GM12872 (cell line): ENCODE results near the gene LMAN2L.

ENCODE experiments used
- CTCF ChIP-seq: IDR thresholded peaks from 3 replicates; pipeline ENCODE4 v1.5.1; 2011; ENCODE audit warnings: low read depth, mild to moderate bottlenecking, low read length, moderate library complexity; ENCODE audit not compliant: insufficient read depth

LMAN2L gene

GRCh38 chr2:96764253-96764637 is 24.4 kb upstream of the LMAN2L start:
- no peak for TF ChIP-seq CTCF

GRCh38 chr2:96763511-96764252 is 23.8 kb upstream of the LMAN2L start:
- peak; percentile 75 for TF ChIP-seq CTCF

- TF ChIP-seq CTCF: peak; percentile 0; the same call in 1 of the 3 replicates
These were observed 22.9 kb upstream of the LMAN2L start for GRCh38 chr2:96762529-96763311.

- peak; percentile 60 for TF ChIP-seq CTCF
These were observed 21.3 kb upstream of the LMAN2L start for GRCh38 chr2:96760986-96761832.

- 0 out of 3 replicates have a peak, but pooled peaks have one; percentile 5 for TF ChIP-seq CTCF
These were observed 20.4 kb upstream of the LMAN2L start, which contains the start of gene CNNM4 for GRCh38 chr2:96760036-96760985. CNNM4 (plus strand) TSS chr2:96760902; CDS start chr2:96761000, 98 bp downstream.

- TF ChIP-seq CTCF: no peak
These were observed 19.7 kb upstream of the LMAN2L start for GRCh38 chr2:96759548-96759947.
